K562 (cell line): ENCODE data around the gene ZKSCAN4. TPM values are rescaled to one million over a fixed set of nuclear protein-coding genes. Genes with fewer than 3 reads are reported as not detected.
A peak's percentile ranks its signal among the peaks of the same experiment; 100 is the strongest.

Experiments used
- BMI1 ChIP-seq: fragments of 150-350 bp; IDR thresholded peaks from 2 replicates; pipeline ENCODE4 v1.6.1; 2014; ENCODE audit warnings: low read length
- C11orf30 ChIP-seq: fragments of 450-650 bp; IDR thresholded peaks from 2 replicates; pipeline ENCODE4 v1.6.1; 2016; ENCODE audit warnings: low read depth, mild to moderate bottlenecking
- CSDE1 ChIP-seq, 2 experiments: fragments of 450-650 bp; IDR thresholded peaks; 2 replicates each; pipeline ENCODE4 v1.6.1; 2016; ENCODE audit warnings: mild to moderate bottlenecking in 1 of 2
- JUNB ChIP-seq: fragments of 450-650 bp; formaldehyde crosslinking; conservative IDR thresholded peaks from 2 replicates; pipeline ENCODE4 v1.4.0; 2020; ENCODE audit warnings: mild to moderate bottlenecking
- POLR2B ChIP-seq: fragments of 450-650 bp; IDR thresholded peaks from 2 replicates; pipeline ENCODE4 v1.6.1; 2018; ENCODE audit warnings: low read depth; ENCODE audit not compliant: partially characterized antibody
- SIN3B ChIP-seq: fragments of 450-650 bp; IDR thresholded peaks from 2 replicates; pipeline ENCODE4 v1.6.1; 2017; ENCODE audit warnings: low read depth, mild to moderate bottlenecking, moderate library complexity
- SP1 ChIP-seq: sonication (generic); formaldehyde crosslinking; IDR thresholded peaks from 2 replicates; pipeline ENCODE4 v1.8.1; 2022; ENCODE audit warnings: mild to moderate bottlenecking, missing genetic modification reagents
- SREBF1 ChIP-seq: fragments of 150-350 bp; IDR thresholded peaks from 2 replicates; pipeline ENCODE4 v1.6.1; 2014; ENCODE audit warnings: antibody characterized with exemption, low read depth, low read length, borderline replicate concordance
- TAL1 ChIP-seq: fragments of 450-650 bp; IDR thresholded peaks from 2 replicates; pipeline ENCODE4 v1.6.1; 2016; ENCODE audit warnings: mild to moderate bottlenecking
- TRIM24 ChIP-seq, 2 experiments: fragments of 450-650 bp; IDR thresholded peaks; 2 replicates each; pipeline ENCODE4 v1.6.1; 2016
- ZNF133 ChIP-seq: fragments of 250-450 bp; sonication (Bioruptor Pico); IDR thresholded peaks from 2 replicates; pipeline ENCODE4 v1.4.0; 2020; ENCODE audit warnings: mild to moderate bottlenecking
- ZNF253 ChIP-seq: fragments of 250-450 bp; sonication (Bioruptor Pico); conservative IDR thresholded peaks from 2 replicates; pipeline ENCODE4 v1.6.1; 2021; ENCODE audit warnings: mild to moderate bottlenecking
- ZNF282 ChIP-seq: sonication (generic); formaldehyde crosslinking; IDR thresholded peaks from 2 replicates; pipeline ENCODE4 v1.8.1; 2023; ENCODE audit warnings: missing genetic modification reagents
- ZNF584 ChIP-seq: fragments of 200-800 bp; sonication (Bioruptor generic); IDR thresholded peaks from 2 replicates; pipeline ENCODE4 v1.6.1; 2016; ENCODE audit warnings: low read depth, mild to moderate bottlenecking, missing genetic modification characterization, missing compliant biosample characterization
- ZNF589 ChIP-seq: fragments of 200-800 bp; sonication (Bioruptor generic); IDR thresholded peaks from 2 replicates; pipeline ENCODE4 v1.6.1; 2016; ENCODE audit warnings: low read depth, missing genetic modification characterization, missing compliant biosample characterization
- ZNF695 ChIP-seq: fragments of 450-650 bp; formaldehyde crosslinking; IDR thresholded peaks from 2 replicates; pipeline ENCODE4 v1.4.0; 2020; ENCODE audit warnings: mild to moderate bottlenecking, moderate library complexity
- polyA plus RNA-seq, 8 experiments: library from polyadenylated mRNA; depleted of rRNA in 4 of 8; stranded (reverse) in 5 of 8; unstranded in 3 of 8; fragments of >200 nt; fragmentation: Nextera tagmentation in 2 of 8; fragmentation: Illumina TruSeq in 1 of 8; extraction: Ambion mirVana in 2 of 8; extraction: Trizol in 1 of 8; gene quantifications; 2 replicates each; pipeline versions ENCODE4 v1.2.1 to v1.2.3, GENCODE V29; 2011 to 2014; ENCODE audit warnings: inconsistent platforms in 1 of 8, missing spikeins in 1 of 8
- total RNA-seq, 7 experiments: library from RNA; depleted of rRNA in 6 of 7; stranded (reverse); fragments of >200 nt in 6 of 7; fragmentation: Illumina TruSeq in 2 of 7; extraction: Trizol in 2 of 7; gene quantifications; 2 replicates each; pipeline versions ENCODE4 v1.2.1 to v1.2.3, GENCODE V29; 2011 to 2021; ENCODE audit warnings: low replicate concordance in 1 of 7
- TF ChIP-seq, protein P1 (sequence below): fragments of 250-450 bp; sonication (Bioruptor Pico); IDR thresholded peaks from 2 replicates; pipeline ENCODE4 v1.8.0; 2022; ENCODE audit warnings: moderate library complexity, mild to moderate bottlenecking, inconsistent platforms
- TF ChIP-seq, protein P2 (sequence below): fragments of 450-650 bp; formaldehyde crosslinking; IDR thresholded peaks from 2 replicates; pipeline ENCODE4 v1.4.0; 2022; ENCODE audit warnings: missing genetic modification characterization
- TF ChIP-seq, protein P3 (sequence below), 2 experiments: fragments of 450-650 bp; formaldehyde crosslinking in 1 of 2; IDR thresholded peaks; 2 replicates each; pipeline versions ENCODE4 v1.4.0 to v1.6.1; 2014 to 2020; ENCODE audit warnings: mild to moderate bottlenecking in 2 of 2, borderline replicate concordance in 1 of 2, low read depth in 1 of 2

ZKSCAN4 gene
- total and polyA plus RNA-seq, 9 of the 15 experiments (the other 6 are each of a cell fraction or from before 2014, with no cell fraction given): 1.2 to 5.3 (median 4.7) TPM

DNA sequence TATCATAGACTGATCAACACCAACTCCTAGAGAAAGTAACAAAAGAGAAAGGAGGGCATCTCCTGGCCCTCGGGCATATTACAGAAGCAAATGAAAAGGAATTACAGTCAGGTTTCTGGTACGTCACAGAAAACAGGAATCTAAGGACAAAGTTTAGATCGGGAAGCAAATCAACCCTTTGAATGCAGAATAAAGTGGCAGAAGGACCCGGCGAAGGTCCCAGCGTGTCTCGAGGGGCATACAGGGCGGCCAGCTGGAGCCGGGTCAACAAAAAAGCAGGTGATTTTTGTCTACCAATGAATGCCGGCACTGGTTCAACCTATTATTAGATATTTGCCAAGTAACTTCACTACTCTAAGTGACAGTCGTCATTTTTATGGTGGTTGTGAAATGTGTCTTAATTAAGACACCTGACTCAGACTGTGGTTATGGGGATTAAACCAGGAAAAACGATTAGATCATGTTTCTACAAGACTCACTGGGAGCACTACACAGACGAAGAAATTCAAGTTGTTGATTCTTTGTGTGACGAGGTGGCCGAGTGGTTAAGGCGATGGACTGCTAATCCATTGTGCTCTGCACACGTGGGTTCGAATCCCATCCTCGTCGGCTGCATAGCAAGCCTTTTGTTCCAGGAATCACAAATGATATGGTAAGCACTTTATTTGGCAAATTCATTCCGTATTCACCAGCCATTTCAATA is 39.4 kb downstream of the ZKSCAN4 start (continued):
- peak; percentile 65; the same call in 1 of the 2 replicates for TF ChIP-seq ZNF584 (CRISPR knock-in tag)
- TF ChIP-seq SP1 (CRISPR knock-in tag): peak; percentile 93
- TF ChIP-seq, protein P1, sequence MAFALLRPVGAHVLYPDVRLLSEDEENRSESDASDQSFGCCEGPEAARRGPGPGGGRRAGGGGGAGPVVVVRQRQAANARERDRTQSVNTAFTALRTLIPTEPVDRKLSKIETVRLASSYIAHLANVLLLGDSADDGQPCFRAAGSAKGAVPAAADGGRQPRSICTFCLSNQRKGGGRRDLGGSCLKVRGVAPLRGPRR: no peak
- no peak for TF ChIP-seq ZNF133 (CRISPR knock-in tag)
- no peak for TF ChIP-seq ZNF695 (CRISPR knock-in tag)
- no peak for TF ChIP-seq ZNF253 (CRISPR knock-in tag)
- TF ChIP-seq ZNF282 (CRISPR knock-in tag): no peak
- TF ChIP-seq CSDE1 (IDR thresholded peaks at IDR 0.05): peak in 1 of 2 experiments; percentile 89; a peak in 2 of 4 replicates
- TF ChIP-seq SIN3B: 0 out of 2 replicates have a peak, but pooled peaks have one; percentile 22
- TF ChIP-seq, protein P2, sequence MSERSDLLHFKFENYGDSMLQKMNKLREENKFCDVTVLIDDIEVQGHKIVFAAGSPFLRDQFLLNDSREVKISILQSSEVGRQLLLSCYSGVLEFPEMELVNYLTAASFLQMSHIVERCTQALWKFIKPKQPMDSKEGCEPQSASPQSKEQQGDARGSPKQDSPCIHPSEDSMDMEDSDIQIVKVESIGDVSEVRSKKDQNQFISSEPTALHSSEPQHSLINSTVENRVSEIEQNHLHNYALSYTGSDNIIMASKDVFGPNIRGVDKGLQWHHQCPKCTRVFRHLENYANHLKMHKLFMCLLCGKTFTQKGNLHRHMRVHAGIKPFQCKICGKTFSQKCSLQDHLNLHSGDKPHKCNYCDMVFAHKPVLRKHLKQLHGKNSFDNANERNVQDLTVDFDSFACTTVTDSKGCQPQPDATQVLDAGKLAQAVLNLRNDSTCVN (CRISPR knock-in tag): no peak
- TF ChIP-seq C11orf30: peak; percentile 75
- TF ChIP-seq, protein P3, sequence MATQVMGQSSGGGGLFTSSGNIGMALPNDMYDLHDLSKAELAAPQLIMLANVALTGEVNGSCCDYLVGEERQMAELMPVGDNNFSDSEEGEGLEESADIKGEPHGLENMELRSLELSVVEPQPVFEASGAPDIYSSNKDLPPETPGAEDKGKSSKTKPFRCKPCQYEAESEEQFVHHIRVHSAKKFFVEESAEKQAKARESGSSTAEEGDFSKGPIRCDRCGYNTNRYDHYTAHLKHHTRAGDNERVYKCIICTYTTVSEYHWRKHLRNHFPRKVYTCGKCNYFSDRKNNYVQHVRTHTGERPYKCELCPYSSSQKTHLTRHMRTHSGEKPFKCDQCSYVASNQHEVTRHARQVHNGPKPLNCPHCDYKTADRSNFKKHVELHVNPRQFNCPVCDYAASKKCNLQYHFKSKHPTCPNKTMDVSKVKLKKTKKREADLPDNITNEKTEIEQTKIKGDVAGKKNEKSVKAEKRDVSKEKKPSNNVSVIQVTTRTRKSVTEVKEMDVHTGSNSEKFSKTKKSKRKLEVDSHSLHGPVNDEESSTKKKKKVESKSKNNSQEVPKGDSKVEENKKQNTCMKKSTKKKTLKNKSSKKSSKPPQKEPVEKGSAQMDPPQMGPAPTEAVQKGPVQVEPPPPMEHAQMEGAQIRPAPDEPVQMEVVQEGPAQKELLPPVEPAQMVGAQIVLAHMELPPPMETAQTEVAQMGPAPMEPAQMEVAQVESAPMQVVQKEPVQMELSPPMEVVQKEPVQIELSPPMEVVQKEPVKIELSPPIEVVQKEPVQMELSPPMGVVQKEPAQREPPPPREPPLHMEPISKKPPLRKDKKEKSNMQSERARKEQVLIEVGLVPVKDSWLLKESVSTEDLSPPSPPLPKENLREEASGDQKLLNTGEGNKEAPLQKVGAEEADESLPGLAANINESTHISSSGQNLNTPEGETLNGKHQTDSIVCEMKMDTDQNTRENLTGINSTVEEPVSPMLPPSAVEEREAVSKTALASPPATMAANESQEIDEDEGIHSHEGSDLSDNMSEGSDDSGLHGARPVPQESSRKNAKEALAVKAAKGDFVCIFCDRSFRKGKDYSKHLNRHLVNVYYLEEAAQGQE (IDR thresholded peaks at IDR 0.05; ENCODE audit: borderline replicate concordance): no peak; the same call in none of the 2 replicates
- TF ChIP-seq, protein P3 (CRISPR knock-in tag; IDR thresholded peaks at IDR 0.05; ENCODE audit: low read depth): no peak
- TF ChIP-seq BMI1: no peak
- TF ChIP-seq SREBF1: 0 out of 2 replicates have a peak, but pooled peaks have one; percentile 66
- TF ChIP-seq ZNF589 (CRISPR knock-in tag): no peak
- peak; percentile 9 to 69; a peak in 1 of 4 replicates for TF ChIP-seq TRIM24 (IDR thresholded peaks at IDR 0.05)
- no peak for TF ChIP-seq JUNB
- peak; percentile 25 for TF ChIP-seq POLR2B
- TF ChIP-seq TAL1: no peak
